Right renal cortex interstitium (tissue), 3 donors: ENCODE data around the gene SETDB1. TPM values are rescaled to one million over a fixed set of nuclear protein-coding genes. Genes with fewer than 3 reads are reported as not detected.

Source experiments
- DNase-seq, 3 donors: peaks; one replicate each; pipeline ENCODE4 v3.0.0-alpha.2; 2013; ENCODE audit warnings: low read depth in 3 of 3, low spot score in 2 of 3
- polyA plus RNA-seq, 3 donors: library from polyadenylated mRNA; unstranded; fragments of 120-200 nt; gene quantifications; one replicate each; pipeline ENCODE4 v1.2.1, GENCODE V29; 2013; ENCODE audit not compliant: insufficient read length in 3 of 3

Gene SETDB1
- polyA plus RNA-seq, 3 donors = 77.4 to 90.5 (median 84.1) TPM

DNA sequence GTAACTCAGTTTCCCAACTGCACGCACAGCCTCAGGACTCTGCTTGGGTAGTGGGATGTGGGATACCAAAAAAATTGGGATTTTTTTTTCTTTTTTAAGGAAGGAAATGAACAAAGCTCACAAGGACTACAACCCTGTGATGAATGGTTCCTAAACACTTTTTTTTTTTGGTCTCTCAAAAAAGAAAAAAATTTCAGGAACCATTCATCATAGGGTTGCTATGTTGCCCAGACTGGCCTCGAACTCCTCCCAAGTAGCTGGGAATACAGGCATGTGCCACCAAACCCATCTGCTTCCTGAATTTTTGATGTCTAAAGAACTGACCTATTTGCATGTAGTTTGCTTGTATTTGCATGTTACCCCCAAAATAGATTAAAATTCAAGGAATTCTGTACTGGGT lies 73.8 kb downstream of the SETDB1 start:
- no peak for DNase-seq

DNA sequence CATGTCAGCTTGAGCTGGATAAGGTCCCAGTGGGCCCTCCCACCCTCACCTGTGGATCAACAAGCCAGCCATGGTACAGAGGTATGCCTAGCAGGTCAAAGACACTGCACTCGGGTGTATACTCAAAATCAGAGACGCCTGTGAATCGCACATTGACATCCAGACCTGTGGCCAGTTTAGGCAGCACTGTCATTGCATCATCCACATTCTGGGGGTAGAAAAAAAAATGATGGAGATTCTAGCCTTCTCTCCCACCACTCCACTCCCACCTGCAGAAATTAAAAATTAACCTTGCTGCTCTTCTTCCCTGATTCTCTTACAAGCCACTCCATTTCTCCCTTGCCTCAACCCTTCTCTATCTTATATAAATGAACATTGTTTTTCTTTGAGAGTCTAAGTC lies 74.2 kb downstream of the SETDB1 start:
- DNase-seq = no peak

DNA sequence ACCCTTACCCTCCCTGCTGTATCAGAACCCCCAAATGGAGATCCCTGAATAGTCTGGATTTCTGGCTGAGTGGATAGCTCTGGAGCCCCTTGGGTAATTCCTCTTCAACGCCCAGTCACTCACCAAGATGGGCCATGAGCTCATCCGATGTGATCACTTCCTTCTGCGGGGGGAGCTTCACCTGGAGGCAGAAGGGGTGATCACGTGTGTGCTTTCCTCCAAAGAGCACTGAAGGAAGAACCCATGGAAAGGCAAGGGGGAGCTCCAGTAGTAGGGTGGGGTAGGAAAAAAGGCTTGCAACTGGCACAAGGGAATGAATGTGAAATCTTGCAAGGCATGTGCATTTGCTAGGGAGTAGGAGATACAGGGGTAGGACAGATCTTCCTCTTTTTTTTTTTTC lies 75.4 kb downstream of the SETDB1 start:
- no peak for DNase-seq

DNA sequence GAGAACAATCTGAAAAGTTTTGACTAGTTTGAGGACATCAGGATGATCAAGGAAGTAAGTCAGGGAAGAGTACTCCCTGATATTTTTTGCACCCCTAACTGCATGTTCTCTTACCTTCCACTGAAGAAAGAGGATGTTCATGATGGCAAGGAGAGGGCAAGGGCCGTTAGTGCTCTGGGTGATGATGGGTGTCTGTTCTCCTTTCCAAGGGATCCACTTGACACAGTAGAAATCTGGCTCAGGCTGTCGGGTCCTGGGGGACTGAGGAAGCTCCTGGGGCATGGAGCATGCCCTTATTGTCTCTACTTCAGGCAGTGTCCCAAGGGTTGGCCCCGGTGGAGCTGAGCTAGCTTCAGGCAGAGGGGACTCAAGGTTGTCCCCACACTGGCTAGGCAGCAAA lies 75.9 kb downstream of the SETDB1 start:
- DNase-seq = no peak

DNA sequence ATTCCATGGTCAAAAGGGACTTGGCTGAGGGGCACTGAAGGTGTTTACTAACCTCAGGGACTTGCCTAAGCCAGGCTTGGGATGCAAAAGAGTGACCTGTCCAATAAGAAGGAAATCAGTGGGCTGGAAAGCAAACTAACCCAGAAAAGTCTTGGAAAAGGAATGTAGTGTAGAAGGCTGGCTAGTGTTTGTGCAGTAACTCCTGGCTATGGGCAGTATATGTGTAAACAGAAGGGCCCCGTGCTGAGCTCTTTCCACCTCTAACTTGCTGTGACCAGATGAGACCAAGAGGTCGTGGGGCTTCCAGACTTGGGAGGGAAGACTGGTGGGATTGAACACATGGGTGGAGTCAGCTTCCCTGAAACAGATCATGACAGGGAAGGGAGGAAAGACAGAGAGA lies 76.4 kb downstream of the SETDB1 start:
- DNase-seq = no peak

DNA sequence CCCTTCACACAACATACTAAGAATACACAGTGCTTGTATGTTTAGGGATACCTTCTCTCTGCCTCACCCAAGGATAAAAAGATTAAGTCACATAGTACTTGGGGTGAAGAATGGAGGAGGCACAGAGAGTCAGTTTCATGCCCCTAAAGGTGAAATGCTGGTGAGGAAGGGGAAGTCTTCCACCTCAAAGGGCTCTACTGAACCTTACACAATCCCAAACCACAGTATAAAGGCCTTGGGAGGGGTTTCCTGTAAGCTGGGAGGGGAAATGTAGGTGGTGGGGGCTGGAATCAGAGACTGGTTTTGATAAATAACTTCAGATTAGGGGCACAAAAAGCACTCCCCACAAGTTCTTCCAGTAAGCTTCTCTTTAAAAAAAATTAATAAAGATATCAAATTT lies 77.0 kb downstream of the SETDB1 start:
- no peak for DNase-seq

DNA sequence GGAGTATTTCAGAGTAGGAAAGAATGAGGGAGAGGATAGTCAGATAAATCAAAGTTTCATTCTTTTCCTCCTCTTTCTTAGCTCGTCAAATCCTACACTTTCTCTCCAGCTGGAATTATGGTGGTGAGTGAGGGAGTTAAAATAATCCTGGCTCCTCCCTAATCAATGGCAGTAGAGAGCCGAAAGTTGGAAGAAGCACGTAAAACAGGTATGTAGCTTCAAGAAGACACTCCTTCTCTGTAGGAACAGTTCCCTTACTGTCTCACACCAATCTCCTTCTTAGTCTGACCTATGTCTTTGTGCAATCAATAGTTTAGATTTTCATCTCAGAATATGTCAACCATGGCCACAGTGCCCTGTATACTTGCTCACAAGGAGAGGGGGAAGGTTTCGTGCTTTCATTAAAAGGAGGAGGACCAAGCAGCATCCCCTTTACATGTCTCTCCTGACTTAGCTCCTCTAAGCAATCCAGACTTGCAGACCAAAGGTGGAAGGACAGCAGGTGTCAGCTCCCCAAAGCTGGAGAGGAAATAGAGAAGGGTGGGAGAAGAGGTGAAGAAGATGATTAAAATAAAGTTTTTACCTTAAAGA lies 79.7 kb downstream of the SETDB1 start:
- DNase-seq = no peak

DNA sequence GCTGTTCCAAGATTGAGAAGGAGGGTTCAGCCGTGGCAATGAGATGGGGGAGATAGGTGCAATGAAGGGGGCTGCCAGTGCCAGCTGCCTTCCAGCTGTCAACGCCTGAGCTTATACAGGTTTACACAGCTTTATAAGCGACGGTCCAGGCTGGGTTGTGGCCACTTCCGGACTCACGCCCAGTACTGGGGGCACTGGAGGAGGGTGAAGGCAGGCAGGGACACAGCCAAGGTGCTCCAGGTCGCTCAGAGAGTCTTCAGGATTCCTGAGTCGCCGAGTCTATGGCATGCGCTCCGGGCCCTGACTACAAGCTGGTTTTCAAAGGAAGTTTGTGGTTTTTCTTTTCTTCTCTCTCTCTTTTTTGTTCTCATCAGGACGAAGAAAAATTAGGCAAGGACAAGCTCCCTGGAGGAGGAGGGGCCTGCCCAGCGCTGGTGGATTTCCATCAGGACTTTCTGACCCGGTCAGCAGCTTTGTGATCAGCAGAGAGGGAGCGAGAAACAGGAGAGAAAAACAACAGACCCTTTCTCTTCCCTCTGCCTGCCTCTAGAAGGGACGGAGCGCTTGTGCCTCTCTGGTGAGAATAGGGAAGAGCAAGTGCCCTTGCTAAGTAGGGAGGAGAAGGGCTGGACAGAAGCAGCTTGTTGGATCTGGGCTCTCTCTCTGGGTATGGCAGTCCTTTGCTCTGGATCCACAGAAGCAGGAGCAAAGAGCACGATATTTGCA lies 80.3 kb downstream of the SETDB1 start, which contains the start of gene MINDY1:
TSS of gene MINDY1 (minus strand) at position 576 of the 726 bp plus-strand sequence. CDS start 4,285 bp downstream, outside the sequence.
- DNase-seq = peak in 1 of 3 donors; percentile 77

DNA sequence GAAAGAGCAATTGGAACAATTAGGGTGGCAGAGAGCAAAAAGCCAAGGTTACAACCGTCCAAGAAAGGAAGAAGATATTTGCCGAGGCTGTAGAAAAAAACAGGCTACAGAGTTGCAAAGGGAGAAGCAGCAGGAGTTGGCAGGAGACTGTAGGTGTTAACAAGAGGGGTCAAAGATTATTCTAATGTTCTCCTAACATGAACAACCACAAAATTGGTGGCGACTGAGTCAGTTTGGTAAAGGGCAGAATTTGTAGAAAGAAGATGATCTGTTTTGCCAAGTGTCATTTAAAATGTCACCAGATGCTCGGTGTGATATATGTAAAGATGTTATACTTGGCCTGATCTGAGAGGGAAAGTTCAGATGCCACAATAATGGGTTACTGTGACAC lies 81.7 kb downstream of the SETDB1 start:
- no peak for DNase-seq

DNA sequence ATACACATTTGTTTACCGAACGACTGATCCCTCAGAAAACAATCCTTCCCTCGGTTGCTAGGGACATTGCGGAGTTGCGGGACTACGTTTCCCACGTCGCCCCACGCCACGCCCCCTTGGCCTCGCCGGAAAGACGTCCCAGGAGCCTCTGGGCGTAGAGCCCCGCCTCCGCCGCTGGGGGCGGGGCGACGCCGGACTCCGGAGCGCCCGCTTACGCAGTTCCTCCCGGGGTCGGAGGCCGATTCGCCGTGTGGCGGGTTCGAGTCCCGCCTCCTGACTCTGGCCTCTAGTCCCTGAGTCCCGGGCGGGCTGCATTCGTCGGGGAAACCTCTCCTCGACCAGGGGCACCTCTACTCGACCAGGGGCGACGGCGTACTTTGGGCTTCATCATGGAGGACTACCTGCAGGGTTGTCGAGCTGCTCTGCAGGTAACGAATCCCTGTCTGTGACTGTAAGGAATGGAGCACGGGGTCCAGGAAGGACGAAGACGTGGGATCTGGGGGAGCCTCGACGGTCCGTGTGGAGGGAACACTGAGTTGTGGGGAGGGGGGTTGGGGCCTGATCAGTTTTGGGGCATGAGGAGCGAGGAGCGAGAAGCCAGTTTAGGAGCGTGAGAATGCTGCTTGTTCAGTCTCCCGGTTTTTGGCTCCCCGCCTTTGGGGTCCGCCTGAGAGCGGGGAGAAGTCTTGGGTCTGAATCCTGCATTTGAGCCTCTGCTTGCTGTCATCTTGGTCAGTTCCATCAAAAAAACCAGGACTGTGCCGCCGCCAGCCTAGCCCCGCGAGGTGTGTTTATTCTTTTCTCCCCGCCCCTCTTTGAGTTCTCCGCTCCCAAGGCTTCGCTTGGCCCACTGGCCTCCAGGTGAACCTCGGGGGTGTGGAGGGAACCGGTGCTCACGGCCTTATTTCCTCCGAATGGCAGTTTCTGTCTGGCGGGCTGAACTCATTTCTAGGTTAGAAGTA lies 82.4 kb downstream of the SETDB1 start, which contains the start of gene PRUNE1:
TSS of gene PRUNE1 (plus strand) at position 206 of the 962 bp plus-strand sequence. CDS start at position 390, 184 bp downstream.
- peak in 2 of 3 donors; percentile 93 for DNase-seq

DNA sequence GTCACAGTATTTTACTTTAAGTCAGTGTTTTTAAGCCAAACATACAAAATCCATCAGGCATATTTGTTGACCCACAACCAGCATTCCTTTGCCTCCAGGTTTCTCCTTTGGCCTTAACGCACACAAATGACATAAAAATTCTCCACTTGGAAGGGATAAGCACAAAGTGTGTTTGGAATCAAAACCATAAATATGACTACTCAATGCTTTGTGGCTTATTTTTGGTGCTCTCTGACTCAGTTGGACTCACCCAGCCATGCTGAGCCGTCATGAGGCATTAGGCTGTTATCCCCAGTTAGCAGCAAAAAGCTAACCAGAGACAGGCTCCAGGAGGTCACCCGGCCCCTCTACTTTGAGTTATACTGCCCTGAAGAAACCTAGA lies 83.0 kb downstream of the SETDB1 start:
- no peak for DNase-seq

DNA sequence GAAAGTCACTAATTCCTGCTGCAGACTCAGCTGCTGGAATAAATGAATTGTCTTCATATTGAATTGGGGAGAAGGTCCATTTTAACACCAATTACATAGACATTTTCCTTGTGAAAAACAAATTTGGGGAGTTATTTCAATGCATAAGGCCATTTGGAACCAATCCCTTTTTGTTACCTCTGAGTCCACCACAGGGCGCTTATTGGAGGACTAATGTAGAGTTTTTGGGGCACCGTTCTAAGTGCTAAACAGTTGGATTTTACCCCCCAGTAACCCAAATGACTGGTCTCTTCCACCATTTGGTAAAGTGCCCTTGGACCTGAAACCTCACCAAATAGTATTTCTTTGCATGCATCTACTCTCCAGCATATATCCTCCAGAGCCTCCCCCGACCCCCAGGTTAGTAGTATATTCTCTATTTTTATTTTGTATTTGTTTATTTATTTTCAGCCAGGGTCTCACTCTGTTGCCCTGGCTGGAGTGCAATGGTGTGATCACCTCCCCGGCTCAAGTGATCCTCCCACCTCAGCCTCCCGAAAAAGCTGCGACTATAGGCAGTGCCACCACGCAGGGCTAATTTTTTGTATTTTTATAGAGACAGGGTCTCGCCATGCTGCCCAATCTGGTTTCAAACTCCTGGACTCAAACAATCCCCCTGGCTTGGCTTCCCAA lies 83.6 kb downstream of the SETDB1 start:
- no peak for DNase-seq

DNA sequence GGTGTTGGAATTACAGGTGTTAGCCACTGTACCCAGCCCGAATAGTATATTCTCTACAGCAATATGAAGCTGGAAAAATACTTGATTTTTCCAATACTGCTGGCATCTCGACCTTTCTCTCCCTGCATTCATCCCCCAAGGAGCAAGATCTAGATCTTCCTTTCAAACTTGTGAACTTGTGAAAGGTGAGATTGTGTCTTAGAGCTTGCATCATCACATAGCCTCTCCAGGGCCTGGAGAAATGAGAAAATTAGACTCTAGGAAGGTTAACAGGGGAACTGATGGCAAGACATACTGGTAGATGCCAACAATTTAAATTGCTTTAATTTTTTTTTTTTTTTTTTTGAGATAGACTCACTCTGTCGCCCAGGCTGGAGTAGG lies 84.2 kb downstream of the SETDB1 start:
- no peak for DNase-seq

DNA sequence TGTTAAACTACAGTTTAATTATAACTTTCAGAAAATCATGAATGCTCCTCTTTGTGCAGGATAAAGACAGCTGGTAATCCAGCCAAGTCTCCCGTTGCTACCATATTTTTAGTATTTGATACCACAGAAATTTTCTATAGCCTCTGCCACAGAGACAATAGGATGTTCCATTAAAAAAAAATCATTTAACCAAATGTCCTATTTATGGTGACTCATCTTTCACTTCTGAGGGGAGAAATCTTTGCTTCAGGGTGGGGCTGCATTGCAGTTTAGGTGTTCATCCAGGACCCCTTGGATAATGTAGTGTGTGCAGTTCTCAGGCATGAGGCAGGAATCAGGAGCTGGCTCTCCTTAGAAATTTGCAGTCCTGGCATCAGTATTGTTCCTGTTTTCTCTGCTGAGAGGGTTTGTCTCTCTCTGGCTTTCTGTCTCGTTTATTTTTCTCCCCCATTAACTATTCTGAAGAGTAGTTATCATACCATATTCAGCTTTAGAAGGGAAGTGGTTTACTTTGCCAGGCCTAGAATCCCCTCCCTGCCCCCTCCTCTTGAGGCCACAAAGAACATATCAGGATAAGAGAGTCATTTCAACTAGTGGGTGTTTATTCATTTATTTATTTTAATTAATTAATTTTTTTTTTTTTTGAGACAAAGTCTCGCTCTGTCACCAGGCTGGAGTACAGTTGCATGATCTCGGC lies 85.1 kb downstream of the SETDB1 start:
- no peak for DNase-seq

DNA sequence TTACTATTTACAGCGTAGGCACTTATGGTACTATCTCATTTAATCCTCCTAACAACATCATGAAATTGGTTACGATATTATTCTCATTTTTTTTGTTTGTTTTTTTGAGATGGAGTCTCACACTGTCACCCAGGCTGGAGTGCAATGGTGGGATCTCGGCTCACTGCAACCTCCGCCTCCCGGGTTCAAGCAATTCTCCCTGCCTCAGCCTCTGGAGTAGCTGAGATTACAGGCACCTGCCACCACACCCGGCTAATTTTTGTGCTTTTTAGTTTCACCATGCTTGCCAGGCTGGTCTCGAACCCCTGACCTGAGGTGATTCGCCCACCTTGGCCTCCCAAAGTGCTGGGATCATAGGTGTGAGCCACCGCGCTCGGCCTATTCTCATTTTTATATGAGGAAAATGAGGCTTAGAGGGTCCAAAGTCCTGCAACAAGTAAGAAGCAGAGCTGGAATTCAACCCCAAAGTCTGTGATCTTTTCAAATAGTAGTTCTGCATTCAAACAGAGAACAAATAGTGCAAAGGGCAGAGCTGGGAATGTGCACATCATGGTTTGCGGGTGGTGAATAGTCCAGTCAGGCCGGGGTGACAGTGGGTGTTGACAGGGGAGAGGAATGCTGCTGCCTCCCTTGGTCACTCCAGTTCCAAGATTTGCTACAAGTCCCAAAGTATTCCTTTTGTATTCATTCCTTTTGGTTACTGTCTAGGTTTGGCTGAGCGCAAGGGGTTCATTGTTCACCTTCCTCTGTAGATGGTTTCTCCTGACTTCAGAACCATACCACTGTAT lies 86.7 kb downstream of the SETDB1 start:
- no peak for DNase-seq

DNA sequence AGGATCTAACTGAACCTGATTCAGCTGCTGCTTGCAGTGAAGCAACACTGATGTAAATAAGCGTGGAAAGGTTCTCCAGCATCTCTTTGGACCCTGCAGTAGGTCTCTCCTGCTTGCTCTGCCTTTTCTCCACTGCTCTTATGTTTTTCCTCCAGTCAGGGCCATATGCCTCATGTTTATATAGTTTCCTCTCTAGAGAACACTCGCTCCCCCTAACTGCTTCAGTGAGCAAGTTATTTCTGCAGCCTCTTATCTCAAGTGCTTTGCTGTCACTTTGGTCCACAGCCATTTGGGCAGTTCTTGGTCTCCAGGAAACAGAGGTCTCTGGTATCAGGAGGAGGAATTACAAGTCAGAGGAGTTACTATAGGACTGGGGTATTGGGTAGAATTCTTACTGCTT lies 87.4 kb downstream of the SETDB1 start:
- peak in 1 of 3 donors; percentile 49 for DNase-seq
